ENCODE results near the gene HCN2. TPM values are rescaled to one million over a fixed set of nuclear protein-coding genes. Genes with fewer than 3 reads are reported as not detected.

Gene HCN2
- total and polyA plus RNA-seq, 2 of the 13 experiments (the other 11 are each of a cell fraction or from before 2014, with no cell fraction given) = 0.01 TPM; not detected in 1

DNA sequence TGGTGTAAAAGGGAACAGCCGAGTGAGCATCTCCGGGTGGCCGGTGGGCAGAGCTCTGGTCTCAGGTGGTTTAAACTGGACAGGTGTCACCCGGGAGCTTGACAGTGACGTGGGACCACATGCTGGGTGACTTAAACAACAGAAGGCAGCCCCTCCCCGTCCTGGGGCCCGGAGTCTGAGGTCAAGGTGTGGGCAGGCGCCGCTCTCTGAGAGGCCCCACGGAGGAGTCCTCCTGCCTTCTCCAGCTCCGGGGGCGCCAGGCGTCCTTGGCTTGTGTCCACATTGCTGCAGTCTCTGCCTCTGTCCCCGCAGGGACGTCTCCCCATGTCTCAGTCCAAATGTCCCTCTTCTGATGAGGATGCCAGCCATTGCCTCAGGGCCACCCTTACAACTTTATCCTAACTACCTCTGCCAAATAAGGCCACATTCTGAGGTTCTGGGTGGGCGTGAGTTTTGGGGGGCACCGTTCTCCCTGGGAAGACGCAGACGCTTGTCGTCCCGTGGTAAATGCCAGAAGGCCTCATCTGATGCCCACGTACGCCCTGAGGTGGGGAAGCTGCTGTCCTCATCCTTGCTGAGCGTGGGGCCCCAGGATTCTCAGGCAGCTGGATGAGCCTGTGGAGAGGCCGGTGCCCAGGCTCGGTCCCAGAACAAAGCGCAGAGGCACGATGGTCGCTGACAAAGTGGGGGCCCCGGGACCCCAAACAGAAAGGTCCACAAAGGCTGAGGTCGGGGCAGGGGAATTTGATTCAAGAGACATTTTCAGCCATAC lies 32.9 kb upstream of the HCN2 start (continued):
- TF ChIP-seq, protein P1, sequence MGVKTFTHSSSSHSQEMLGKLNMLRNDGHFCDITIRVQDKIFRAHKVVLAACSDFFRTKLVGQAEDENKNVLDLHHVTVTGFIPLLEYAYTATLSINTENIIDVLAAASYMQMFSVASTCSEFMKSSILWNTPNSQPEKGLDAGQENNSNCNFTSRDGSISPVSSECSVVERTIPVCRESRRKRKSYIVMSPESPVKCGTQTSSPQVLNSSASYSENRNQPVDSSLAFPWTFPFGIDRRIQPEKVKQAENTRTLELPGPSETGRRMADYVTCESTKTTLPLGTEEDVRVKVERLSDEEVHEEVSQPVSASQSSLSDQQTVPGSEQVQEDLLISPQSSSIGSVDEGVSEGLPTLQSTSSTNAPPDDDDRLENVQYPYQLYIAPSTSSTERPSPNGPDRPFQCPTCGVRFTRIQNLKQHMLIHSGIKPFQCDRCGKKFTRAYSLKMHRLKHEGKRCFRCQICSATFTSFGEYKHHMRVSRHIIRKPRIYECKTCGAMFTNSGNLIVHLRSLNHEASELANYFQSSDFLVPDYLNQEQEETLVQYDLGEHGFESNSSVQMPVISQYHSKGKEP (CRISPR knock-in tag; IDR thresholded peaks at IDR 0.05) = no peak
- TF ChIP-seq ZNF549 (CRISPR knock-in tag; IDR thresholded peaks at IDR 0.05) = no peak
- TF ChIP-seq ZNF775 (CRISPR knock-in tag; IDR thresholded peaks at IDR 0.05; ENCODE audit: borderline replicate concordance) = no peak
- TF ChIP-seq PLRG1 (conservative IDR thresholded peaks at IDR 0.05) = no peak
- TF ChIP-seq SMC3 (IDR thresholded peaks at IDR 0.05; ENCODE audit: low read length) = no peak
- TF ChIP-seq MAFG (CRISPR knock-in tag; IDR thresholded peaks at IDR 0.05) = no peak
- TF ChIP-seq ISL2 (CRISPR knock-in tag; IDR thresholded peaks at IDR 0.05) = 0 out of 2 replicates have a peak, but pooled peaks have one; percentile 19
- TF ChIP-seq TRIM24 (CRISPR knock-in tag; IDR thresholded peaks at IDR 0.05) = no peak
- no peak for TF ChIP-seq ZNF17 (CRISPR knock-in tag; IDR thresholded peaks at IDR 0.05)
- no peak for TF ChIP-seq ZNF879 (CRISPR knock-in tag; IDR thresholded peaks at IDR 0.05)
- no peak for TF ChIP-seq ZNF234 (CRISPR knock-in tag; conservative IDR thresholded peaks at IDR 0.05)
- TF ChIP-seq, protein P2, sequence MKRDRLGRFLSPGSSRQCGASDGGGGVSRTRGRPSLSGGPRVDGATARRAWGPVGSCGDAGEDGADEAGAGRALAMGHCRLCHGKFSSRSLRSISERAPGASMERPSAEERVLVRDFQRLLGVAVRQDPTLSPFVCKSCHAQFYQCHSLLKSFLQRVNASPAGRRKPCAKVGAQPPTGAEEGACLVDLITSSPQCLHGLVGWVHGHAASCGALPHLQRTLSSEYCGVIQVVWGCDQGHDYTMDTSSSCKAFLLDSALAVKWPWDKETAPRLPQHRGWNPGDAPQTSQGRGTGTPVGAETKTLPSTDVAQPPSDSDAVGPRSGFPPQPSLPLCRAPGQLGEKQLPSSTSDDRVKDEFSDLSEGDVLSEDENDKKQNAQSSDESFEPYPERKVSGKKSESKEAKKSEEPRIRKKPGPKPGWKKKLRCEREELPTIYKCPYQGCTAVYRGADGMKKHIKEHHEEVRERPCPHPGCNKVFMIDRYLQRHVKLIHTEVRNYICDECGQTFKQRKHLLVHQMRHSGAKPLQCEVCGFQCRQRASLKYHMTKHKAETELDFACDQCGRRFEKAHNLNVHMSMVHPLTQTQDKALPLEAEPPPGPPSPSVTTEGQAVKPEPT (CRISPR knock-in tag; IDR thresholded peaks at IDR 0.05; ENCODE audit: low read depth) = no peak
- TF ChIP-seq ZNF607 (CRISPR knock-in tag; IDR thresholded peaks at IDR 0.05; ENCODE audit: borderline replicate concordance) = 0 out of 2 replicates have a peak, but pooled peaks have one; percentile 41
- no peak for TF ChIP-seq PRMT3 (CRISPR knock-in tag; IDR thresholded peaks at IDR 0.05; ENCODE audit: borderline replicate concordance, low read depth)
- no peak; the same call in 1 of the 2 replicates for TF ChIP-seq ZNF138 (CRISPR knock-in tag; IDR thresholded peaks at IDR 0.05; ENCODE audit: low read depth)
- TF ChIP-seq ONECUT2 (CRISPR knock-in tag; IDR thresholded peaks at IDR 0.05) = no peak
- no peak for TF ChIP-seq ARNT2 (CRISPR knock-in tag; IDR thresholded peaks at IDR 0.05; ENCODE audit: low read depth)
- TF ChIP-seq, protein P3, sequence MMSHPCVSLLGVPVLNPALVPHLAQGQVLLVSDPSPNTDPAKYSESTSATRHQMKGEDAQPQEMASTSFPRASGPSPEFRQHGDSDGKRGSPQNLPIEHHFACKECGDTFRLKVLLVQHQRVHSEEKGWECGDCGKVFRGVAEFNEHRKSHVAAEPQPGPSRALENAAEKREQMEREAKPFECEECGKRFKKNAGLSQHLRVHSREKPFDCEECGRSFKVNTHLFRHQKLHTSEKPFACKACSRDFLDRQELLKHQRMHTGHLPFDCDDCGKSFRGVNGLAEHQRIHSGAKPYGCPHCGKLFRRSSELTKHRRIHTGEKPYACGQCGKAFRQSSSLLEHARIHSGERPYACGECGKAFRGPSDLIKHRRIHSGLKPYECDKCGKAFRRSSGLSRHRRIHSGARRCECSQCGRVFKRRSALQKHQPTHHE (CRISPR knock-in tag; IDR thresholded peaks at IDR 0.05; ENCODE audit: borderline replicate concordance) = no peak; the same call in 1 of the 2 replicates
- no peak for TF ChIP-seq CREM (IDR thresholded peaks at IDR 0.05)
- no peak for TF ChIP-seq CREM (CRISPR knock-in tag; IDR thresholded peaks at IDR 0.05)
- TF ChIP-seq ETV5 (CRISPR knock-in tag; IDR thresholded peaks at IDR 0.05; ENCODE audit: borderline replicate concordance) = no peak
- TF ChIP-seq ZNF329 (CRISPR knock-in tag; IDR thresholded peaks at IDR 0.05; ENCODE audit: low read depth) = no peak
- no peak for TF ChIP-seq ZKSCAN1 (IDR thresholded peaks at IDR 0.05; ENCODE audit: low read length)
- TF ChIP-seq THAP11 (CRISPR knock-in tag; IDR thresholded peaks at IDR 0.05) = no peak
- no peak; the same call in 1 of the 2 replicates for TF ChIP-seq ZNF790 (CRISPR knock-in tag; IDR thresholded peaks at IDR 0.05; ENCODE audit: borderline replicate concordance)
- TF ChIP-seq STAT5B (CRISPR knock-in tag; IDR thresholded peaks at IDR 0.05) = no peak
- TF ChIP-seq ZNF776 (CRISPR knock-in tag; IDR thresholded peaks at IDR 0.05) = no peak
- TF ChIP-seq SIN3A (IDR thresholded peaks at IDR 0.05; ENCODE audit: borderline replicate concordance, low read depth, low read length) = peak; percentile 24; the same call in 1 of the 2 replicates

Measured in HepG2 (cell line).